Loucy (cell line): Measurements from ENCODE around the gene CTR9.

Experiments used
- H2AFZ ChIP-seq: fragments of 200-600 bp; sonication (generic); 2 replicates; pipeline ENCODE4 v1.6.0; 2016; ENCODE audit warnings: antibody characterized with exemption, mild to moderate bottlenecking, low read length, moderate library complexity
- H3F3A ChIP-seq: fragments of 200-600 bp; 2 replicates; pipeline ENCODE4 v1.6.0; 2016; ENCODE audit warnings: antibody characterized with exemption, low read depth, mild to moderate bottlenecking
- H3K27me3 ChIP-seq: fragments of 200-600 bp; sonication (generic); 2 replicates; pipeline ENCODE4 v1.6.1; 2014; ENCODE audit warnings: low read length, mild to moderate bottlenecking; ENCODE audit not compliant: insufficient read depth, poor library complexity, severe bottlenecking
- H3K36me3 ChIP-seq: fragments of 200-600 bp; sonication (generic); 2 replicates; pipeline ENCODE4 v1.6.1; 2016; ENCODE audit warnings: low read length; ENCODE audit not compliant: insufficient read depth
- H3K4me1 ChIP-seq: fragments of 200-600 bp; sonication (generic); 2 replicates; pipeline ENCODE4 v1.5.1; 2014; ENCODE audit warnings: low read length, mild to moderate bottlenecking; ENCODE audit not compliant: insufficient read depth, poor library complexity, severe bottlenecking
- H3K4me2 ChIP-seq: fragments of 200-600 bp; sonication (generic); 2 replicates; pipeline ENCODE4 v1.6.0; 2014; ENCODE audit warnings: antibody characterized with exemption, low read length, low read depth, mild to moderate bottlenecking; ENCODE audit not compliant: poor library complexity, severe bottlenecking
- H3K4me3 ChIP-seq: fragments of 200-600 bp; sonication (generic); 2 replicates; pipeline ENCODE4 v1.5.1; 2014; ENCODE audit warnings: low read length, mild to moderate bottlenecking, mixed read lengths; ENCODE audit not compliant: poor library complexity, severe bottlenecking
- H3K79me2 ChIP-seq: fragments of 200-600 bp; sonication (generic); 2 replicates; pipeline ENCODE4 v1.6.1; 2014; ENCODE audit warnings: low read length; ENCODE audit not compliant: insufficient read depth
- H3K9ac ChIP-seq: fragments of 200-600 bp; sonication (generic); 2 replicates; pipeline ENCODE4 v1.6.0; 2014; ENCODE audit warnings: mild to moderate bottlenecking, low read depth, low read length, moderate library complexity; ENCODE audit not compliant: poor library complexity, severe bottlenecking
- H3K9me2 ChIP-seq: fragments of 200-600 bp; sonication (generic); replicated peaks from 2 replicates; pipeline ENCODE4 v1.6.1; 2016; ENCODE audit warnings: low read depth, low read length, mixed read lengths
- H3K9me3 ChIP-seq: fragments of 200-600 bp; sonication (generic); 2 replicates; pipeline ENCODE4 v1.6.1; 2014; ENCODE audit warnings: mild to moderate bottlenecking, antibody characterized with exemption, low read length, low read depth; ENCODE audit not compliant: insufficient read depth
- H4K20me1 ChIP-seq: fragments of 200-600 bp; sonication (generic); 2 replicates; pipeline ENCODE4 v1.6.0; 2014; ENCODE audit warnings: antibody characterized with exemption, low read length, mild to moderate bottlenecking; ENCODE audit not compliant: insufficient read depth, poor library complexity, severe bottlenecking
- EZH2phosphoT487 ChIP-seq: fragments of 200-600 bp; IDR thresholded peaks from 2 replicates; pipeline ENCODE4 v1.6.1; 2018; ENCODE audit warnings: antibody characterized with exemption, mild to moderate bottlenecking, moderate library complexity, borderline replicate concordance
- TF ChIP-seq, protein P1 (sequence below): fragments of 200-600 bp; sonication (generic); conservative IDR thresholded peaks from 2 replicates; pipeline ENCODE4 v1.5.1; 2014; ENCODE audit warnings: mild to moderate bottlenecking, antibody characterized with exemption, low read length

CTR9 gene

DNA sequence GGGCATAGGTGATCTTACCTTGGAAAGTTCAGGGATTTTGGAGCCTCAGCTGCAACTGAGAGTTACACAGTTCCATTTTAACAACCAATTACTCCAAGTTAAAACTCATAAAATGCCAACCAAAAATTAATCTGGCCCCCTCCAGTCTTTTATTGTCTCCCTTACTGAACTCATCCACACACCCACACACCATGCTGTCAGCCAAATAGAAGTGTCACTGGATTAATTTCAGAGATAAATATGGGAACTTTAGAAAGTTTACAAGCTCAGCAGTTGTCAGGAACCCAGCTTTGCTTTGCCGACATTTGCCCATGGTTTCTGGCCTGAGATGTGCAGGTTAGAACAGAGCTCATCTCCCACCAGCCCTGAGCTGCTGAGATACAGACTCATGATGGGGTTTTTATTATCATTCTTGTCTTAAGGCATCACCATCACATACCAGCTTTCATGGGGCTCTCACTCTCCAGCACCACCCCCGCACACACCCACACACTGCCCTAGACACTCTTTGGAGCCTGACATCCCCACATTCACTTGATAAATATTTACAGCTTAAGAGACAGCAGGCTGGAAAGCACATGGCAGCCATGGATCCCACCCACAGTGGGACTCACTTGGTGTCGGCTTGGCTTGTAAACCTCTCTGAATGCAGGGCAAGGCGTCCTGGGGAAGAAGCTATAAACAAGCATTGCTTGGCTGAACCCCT, 23.7 kb upstream of the CTR9 start:
- Histone ChIP-seq H3K79me2 (no peaks in the 10 kb centered on the region), H3K9ac (no peak overlapping the region), H3K4me2 (no peak overlapping the region), H3K9me3 (0 out of 2 replicates have a peak, but pooled peaks cover 2% of the 10 kb centered on the region), H3K4me3 (no peak overlapping the region), H3K4me1 (peaks cover 64% of the 10 kb centered on the region), H4K20me1 (no peaks in the 10 kb centered on the region), H3K9me2 (no peaks in the 10 kb centered on the region), H3K27me3 (no peaks in the 10 kb centered on the region), H3K36me3 (no peaks in the 10 kb centered on the region), H2AFZ (no peak overlapping the region), H3F3A (no peaks in the 10 kb centered on the region)
- TF ChIP-seq, protein P1, sequence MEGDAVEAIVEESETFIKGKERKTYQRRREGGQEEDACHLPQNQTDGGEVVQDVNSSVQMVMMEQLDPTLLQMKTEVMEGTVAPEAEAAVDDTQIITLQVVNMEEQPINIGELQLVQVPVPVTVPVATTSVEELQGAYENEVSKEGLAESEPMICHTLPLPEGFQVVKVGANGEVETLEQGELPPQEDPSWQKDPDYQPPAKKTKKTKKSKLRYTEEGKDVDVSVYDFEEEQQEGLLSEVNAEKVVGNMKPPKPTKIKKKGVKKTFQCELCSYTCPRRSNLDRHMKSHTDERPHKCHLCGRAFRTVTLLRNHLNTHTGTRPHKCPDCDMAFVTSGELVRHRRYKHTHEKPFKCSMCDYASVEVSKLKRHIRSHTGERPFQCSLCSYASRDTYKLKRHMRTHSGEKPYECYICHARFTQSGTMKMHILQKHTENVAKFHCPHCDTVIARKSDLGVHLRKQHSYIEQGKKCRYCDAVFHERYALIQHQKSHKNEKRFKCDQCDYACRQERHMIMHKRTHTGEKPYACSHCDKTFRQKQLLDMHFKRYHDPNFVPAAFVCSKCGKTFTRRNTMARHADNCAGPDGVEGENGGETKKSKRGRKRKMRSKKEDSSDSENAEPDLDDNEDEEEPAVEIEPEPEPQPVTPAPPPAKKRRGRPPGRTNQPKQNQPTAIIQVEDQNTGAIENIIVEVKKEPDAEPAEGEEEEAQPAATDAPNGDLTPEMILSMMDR, result no peak
- no peak for TF ChIP-seq EZH2phosphoT487

DNA sequence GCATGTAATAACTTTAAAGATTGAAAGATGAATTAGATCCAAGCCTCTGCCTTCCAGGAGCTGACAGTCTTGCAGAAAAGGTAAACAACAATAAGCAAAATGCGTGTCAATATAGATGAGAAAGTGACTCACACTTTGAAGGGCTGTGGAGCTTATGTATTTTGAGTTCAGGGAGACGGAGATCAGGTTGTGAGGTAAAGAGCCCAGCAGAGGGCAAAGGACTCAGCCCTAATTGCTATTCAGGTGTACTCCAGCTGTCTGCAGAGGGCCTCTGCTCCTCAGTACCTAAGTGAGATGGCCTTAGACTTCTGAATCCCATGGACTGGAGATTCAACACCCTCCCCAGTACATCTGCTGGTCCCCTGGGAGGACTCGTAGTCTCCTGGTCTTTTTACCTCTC, 22.9 kb upstream of the CTR9 start:
- Histone ChIP-seq H3K9me3 (0 out of 2 replicates have a peak, but pooled peaks cover 2% of the 10 kb centered on the region), H3K4me1 (peaks cover 62% of the 10 kb centered on the region), H3K4me2 (no peak overlapping the region), H4K20me1 (no peaks in the 10 kb centered on the region), H3K36me3 (no peaks in the 10 kb centered on the region), H3F3A (no peaks in the 10 kb centered on the region), H2AFZ (no peak overlapping the region), H3K79me2 (no peaks in the 10 kb centered on the region), H3K4me3 (no peak overlapping the region), H3K9me2 (no peaks in the 10 kb centered on the region), H3K27me3 (no peaks in the 10 kb centered on the region), H3K9ac (no peak overlapping the region)
- TF ChIP-seq EZH2phosphoT487, result no peak
- TF ChIP-seq, protein P1, result peak; percentile 26; the same call in 1 of the 2 replicates

DNA sequence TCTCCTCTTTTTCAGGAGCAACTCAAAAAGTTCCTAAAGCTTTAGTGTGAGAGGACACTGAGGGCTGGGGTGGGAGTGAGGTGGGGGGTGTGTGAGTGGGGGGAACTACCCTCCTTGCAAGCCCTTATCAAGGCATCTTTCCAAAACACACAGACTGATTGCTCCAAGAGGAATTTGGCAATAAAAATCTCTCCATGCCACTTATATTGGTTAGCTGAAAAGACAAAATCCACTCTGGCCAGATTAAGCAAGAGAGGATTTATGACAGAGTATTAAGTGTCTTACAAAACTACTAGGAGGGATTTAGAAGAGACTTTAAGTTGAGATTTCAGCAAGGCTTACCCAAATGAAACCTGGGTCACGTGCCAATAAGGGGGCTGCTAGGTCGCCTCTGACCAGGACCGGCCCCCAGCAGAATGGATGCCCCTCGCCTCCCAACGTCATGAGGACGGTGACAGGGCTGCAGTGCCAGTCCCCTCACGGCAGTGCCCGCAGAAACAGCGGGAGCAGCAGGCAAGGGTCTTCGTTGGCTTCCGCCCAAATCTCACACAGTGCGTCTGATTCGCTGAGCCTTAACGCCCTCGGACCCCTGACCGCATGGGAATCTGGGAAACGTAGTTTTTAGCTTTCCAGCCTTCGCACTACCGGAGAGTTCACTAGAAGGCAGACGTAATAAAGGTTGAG, 22.1 kb upstream of the CTR9 start:
- Histone ChIP-seq H3K27me3 (no peaks in the 10 kb centered on the region), H3K9ac (no peak overlapping the region), H2AFZ (no peak overlapping the region), H3K4me3 (no peak overlapping the region), H3K4me2 (no peak overlapping the region), H3K79me2 (no peaks in the 10 kb centered on the region), H4K20me1 (no peaks in the 10 kb centered on the region), H3K4me1 (peaks cover 56% of the 10 kb centered on the region), H3K9me3 (0 out of 2 replicates have a peak, but pooled peaks cover 2% of the 10 kb centered on the region), H3F3A (no peaks in the 10 kb centered on the region), H3K9me2 (no peaks in the 10 kb centered on the region), H3K36me3 (no peaks in the 10 kb centered on the region)
- TF ChIP-seq, protein P1, result no peak
- TF ChIP-seq EZH2phosphoT487, result no peak
